ENCODE measurements around the gene CFAP46. TPM values are rescaled to one million over a fixed set of nuclear protein-coding genes. Genes with fewer than 3 reads are reported as not detected.

The CFAP46 gene
- total and polyA plus RNA-seq, 2 of the 8 experiments (the other 6 are each of a cell fraction or from before 2014, with no cell fraction given) = 2.6 to 4.8 TPM

DNA sequence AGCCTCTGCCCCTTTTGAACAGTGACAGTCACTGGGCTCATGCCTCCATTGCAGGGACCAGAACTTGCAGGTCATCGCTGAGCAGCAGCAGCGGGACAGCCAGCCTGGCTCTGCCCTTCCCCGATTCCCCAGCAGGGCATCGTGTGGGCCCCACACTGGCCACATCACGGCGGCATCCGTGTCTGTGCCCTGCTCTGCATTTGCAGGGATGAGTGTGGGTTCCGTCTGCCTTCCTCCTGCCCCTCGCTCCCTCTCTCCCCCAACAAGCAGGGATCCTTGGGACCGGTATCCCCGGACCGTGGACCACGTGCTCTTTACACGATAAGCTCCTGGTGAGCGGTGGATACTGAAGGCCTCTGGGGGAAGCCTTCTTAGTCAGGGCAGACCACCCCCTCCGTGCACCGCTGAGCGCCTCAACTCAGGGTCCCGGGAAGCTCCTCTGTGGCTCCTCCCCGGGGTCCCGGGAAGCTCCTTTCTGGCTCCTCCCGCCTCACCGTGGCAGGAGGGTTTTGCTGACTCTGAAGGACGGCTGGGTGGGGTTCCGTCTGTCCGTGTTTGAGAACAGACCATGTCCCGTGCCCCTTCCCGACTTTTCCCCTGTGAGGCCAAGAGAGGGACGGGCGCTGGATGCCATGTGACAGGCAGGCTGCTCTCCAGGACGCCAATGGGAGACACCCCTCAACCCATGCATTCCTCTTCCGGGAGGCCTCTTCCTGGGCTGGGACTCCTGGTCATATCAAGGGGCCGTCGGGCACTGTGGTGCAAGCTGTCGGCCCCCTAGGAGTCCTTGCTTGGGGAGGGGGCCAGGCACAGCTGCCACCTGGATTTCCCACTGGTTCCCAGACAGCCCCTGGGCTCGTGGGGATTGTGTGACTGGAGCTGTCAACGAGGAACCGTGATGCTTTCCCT lies 132.9 kb downstream of the CFAP46 start (continued):
- TF ChIP-seq RNF2 (IDR thresholded peaks at IDR 0.05; ENCODE audit: borderline replicate concordance, low read depth, low read length, missing control alignments, poor library complexity, severe bottlenecking) (no peak), ATF3 (IDR thresholded peaks at IDR 0.05; ENCODE audit: insufficient read depth, low read depth, low read length) (no peak), EP300 (IDR thresholded peaks at IDR 0.05; ENCODE audit: borderline replicate concordance in 1 of 2, low read depth in 2 of 2, low read length in 2 of 2) (no peak), CBX8 (IDR thresholded peaks at IDR 0.05; ENCODE audit: borderline replicate concordance, low read depth, low read length) (no peak)
- TF ChIP-seq, protein P1, sequence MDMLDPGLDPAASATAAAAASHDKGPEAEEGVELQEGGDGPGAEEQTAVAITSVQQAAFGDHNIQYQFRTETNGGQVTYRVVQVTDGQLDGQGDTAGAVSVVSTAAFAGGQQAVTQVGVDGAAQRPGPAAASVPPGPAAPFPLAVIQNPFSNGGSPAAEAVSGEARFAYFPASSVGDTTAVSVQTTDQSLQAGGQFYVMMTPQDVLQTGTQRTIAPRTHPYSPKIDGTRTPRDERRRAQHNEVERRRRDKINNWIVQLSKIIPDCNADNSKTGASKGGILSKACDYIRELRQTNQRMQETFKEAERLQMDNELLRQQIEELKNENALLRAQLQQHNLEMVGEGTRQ (IDR thresholded peaks at IDR 0.05; ENCODE audit: low read length) = no peak
